Measurements from ENCODE around the gene UGT3A2.

DNA sequence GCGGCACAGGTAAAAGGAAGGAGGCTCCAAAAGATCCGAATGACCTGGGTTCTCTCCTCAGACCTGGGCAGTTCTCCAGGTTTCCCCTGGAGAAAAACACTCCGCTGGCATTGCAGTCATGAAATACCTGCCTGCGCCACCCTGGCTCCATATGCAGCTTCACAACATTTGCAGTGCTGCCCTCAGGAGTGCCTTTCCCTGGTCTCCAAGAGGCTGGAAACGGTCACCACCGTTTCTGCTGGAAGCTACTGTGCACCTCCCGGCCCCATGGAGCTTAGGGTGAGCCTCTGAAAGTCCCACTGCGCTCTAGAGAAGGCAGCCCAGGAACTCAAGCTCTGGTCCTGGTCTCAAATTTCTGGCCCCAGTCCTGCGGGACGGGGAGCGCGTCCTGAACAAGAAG, 76.2 kb downstream of the UGT3A2 start:
- TF ChIP-seq, protein P1, sequence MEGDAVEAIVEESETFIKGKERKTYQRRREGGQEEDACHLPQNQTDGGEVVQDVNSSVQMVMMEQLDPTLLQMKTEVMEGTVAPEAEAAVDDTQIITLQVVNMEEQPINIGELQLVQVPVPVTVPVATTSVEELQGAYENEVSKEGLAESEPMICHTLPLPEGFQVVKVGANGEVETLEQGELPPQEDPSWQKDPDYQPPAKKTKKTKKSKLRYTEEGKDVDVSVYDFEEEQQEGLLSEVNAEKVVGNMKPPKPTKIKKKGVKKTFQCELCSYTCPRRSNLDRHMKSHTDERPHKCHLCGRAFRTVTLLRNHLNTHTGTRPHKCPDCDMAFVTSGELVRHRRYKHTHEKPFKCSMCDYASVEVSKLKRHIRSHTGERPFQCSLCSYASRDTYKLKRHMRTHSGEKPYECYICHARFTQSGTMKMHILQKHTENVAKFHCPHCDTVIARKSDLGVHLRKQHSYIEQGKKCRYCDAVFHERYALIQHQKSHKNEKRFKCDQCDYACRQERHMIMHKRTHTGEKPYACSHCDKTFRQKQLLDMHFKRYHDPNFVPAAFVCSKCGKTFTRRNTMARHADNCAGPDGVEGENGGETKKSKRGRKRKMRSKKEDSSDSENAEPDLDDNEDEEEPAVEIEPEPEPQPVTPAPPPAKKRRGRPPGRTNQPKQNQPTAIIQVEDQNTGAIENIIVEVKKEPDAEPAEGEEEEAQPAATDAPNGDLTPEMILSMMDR (IDR thresholded peaks at IDR 0.05; ENCODE audit: low read depth, low read length, missing input control), result no peak
- TF ChIP-seq RXRA (IDR thresholded peaks at IDR 0.05) (no peak), TAF1 (conservative IDR thresholded peaks at IDR 0.05) (no peak), SP1 (IDR thresholded peaks at IDR 0.05) (no peak), GABPA (IDR thresholded peaks at IDR 0.05 in 1 of 2, conservative IDR thresholded peaks at IDR 0.05 in 1 of 2) (no peak), RAD21 (IDR thresholded peaks at IDR 0.05) (peak in 1 of 2 donors; percentile 40)
- TF ChIP-seq, protein P2, sequence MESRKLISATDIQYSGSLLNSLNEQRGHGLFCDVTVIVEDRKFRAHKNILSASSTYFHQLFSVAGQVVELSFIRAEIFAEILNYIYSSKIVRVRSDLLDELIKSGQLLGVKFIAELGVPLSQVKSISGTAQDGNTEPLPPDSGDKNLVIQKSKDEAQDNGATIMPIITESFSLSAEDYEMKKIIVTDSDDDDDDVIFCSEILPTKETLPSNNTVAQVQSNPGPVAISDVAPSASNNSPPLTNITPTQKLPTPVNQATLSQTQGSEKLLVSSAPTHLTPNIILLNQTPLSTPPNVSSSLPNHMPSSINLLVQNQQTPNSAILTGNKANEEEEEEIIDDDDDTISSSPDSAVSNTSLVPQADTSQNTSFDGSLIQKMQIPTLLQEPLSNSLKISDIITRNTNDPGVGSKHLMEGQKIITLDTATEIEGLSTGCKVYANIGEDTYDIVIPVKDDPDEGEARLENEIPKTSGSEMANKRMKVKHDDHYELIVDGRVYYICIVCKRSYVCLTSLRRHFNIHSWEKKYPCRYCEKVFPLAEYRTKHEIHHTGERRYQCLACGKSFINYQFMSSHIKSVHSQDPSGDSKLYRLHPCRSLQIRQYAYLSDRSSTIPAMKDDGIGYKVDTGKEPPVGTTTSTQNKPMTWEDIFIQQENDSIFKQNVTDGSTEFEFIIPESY (IDR thresholded peaks at IDR 0.05), result no peak
- TF ChIP-seq, protein P3, sequence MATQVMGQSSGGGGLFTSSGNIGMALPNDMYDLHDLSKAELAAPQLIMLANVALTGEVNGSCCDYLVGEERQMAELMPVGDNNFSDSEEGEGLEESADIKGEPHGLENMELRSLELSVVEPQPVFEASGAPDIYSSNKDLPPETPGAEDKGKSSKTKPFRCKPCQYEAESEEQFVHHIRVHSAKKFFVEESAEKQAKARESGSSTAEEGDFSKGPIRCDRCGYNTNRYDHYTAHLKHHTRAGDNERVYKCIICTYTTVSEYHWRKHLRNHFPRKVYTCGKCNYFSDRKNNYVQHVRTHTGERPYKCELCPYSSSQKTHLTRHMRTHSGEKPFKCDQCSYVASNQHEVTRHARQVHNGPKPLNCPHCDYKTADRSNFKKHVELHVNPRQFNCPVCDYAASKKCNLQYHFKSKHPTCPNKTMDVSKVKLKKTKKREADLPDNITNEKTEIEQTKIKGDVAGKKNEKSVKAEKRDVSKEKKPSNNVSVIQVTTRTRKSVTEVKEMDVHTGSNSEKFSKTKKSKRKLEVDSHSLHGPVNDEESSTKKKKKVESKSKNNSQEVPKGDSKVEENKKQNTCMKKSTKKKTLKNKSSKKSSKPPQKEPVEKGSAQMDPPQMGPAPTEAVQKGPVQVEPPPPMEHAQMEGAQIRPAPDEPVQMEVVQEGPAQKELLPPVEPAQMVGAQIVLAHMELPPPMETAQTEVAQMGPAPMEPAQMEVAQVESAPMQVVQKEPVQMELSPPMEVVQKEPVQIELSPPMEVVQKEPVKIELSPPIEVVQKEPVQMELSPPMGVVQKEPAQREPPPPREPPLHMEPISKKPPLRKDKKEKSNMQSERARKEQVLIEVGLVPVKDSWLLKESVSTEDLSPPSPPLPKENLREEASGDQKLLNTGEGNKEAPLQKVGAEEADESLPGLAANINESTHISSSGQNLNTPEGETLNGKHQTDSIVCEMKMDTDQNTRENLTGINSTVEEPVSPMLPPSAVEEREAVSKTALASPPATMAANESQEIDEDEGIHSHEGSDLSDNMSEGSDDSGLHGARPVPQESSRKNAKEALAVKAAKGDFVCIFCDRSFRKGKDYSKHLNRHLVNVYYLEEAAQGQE (IDR thresholded peaks at IDR 0.05), result no peak
- TF ChIP-seq, protein P4, sequence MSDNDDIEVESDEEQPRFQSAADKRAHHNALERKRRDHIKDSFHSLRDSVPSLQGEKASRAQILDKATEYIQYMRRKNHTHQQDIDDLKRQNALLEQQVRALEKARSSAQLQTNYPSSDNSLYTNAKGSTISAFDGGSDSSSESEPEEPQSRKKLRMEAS (IDR thresholded peaks at IDR 0.05), result no peak
